CD14-positive monocyte (primary cell): ENCODE data around the gene ACYP2. TPM values are rescaled to one million over a fixed set of nuclear protein-coding genes. Genes with fewer than 3 reads are reported as not detected.

Experiments
- DNase-seq, 3 donors: peaks; one replicate each; pipeline ENCODE4 v3.0.0-alpha.2; 2011 to 2022
- H2AFZ ChIP-seq: 2 replicates; pipeline ENCODE4 v1.6.0; 2012; ENCODE audit warnings: mild to moderate bottlenecking, low read depth, low read length, inconsistent platforms; ENCODE audit not compliant: insufficient read depth, poor library complexity, severe bottlenecking
- H3K27ac ChIP-seq, 2 donors: 1 replicate in 1 of 2; 2 replicates in 1 of 2; pipeline ENCODE4 v1.5.1; 2012 to 2013; ENCODE audit warnings: low read length in 2 of 2, control low read depth in 1 of 2, inconsistent platforms in 1 of 2, low read depth in 1 of 2, mild to moderate bottlenecking in 1 of 2
- H3K27me3 ChIP-seq, 2 donors: one replicate each; pipeline versions ENCODE4 v1.6.0 to v1.6.1; 2011 to 2013; ENCODE audit warnings: low read length in 2 of 2; ENCODE audit not compliant: control insufficient read depth in 2 of 2, insufficient read depth in 2 of 2
- H3K36me3 ChIP-seq, 2 donors: replicated peaks in 1 of 2; 1 replicate in 1 of 2; 2 replicates in 1 of 2; pipeline versions ENCODE4 v1.5.1 to v1.6.1; 2012 to 2013; ENCODE audit warnings: low read length in 2 of 2, control low read depth in 1 of 2, inconsistent platforms in 1 of 2, mild to moderate bottlenecking in 1 of 2; ENCODE audit not compliant: insufficient read depth in 2 of 2, control insufficient read depth in 1 of 2
- H3K4me1 ChIP-seq, 2 donors: 1 replicate in 1 of 2; 2 replicates in 1 of 2; pipeline versions ENCODE4 v1.5.1 to v1.6.1; 2012 to 2013; ENCODE audit warnings: low read length in 2 of 2, control low read depth in 1 of 2, inconsistent platforms in 1 of 2, mild to moderate bottlenecking in 1 of 2, moderate library complexity in 1 of 2; ENCODE audit not compliant: insufficient read depth in 2 of 2, control insufficient read depth in 1 of 2
- H3K4me2 ChIP-seq: replicated peaks from 2 replicates; pipeline ENCODE3; 2012; ENCODE audit warnings: low read length, moderate library complexity, mild to moderate bottlenecking; ENCODE audit not compliant: poor library complexity, severe bottlenecking; ENCODE audit errors: extremely low read depth
- H3K4me3 ChIP-seq, 3 experiments: fragments of 200-600 bp in 1 of 3; sonication (generic) in 1 of 3; replicated peaks in 1 of 3; 1 replicate in 2 of 3; 2 replicates in 1 of 3; pipeline ENCODE4 v1.5.1; 2011 to 2013; ENCODE audit warnings: low read length in 3 of 3, mild to moderate bottlenecking in 3 of 3, control low read depth in 2 of 3, low read depth in 2 of 3, inconsistent platforms in 1 of 3, moderate library complexity in 1 of 3
- H3K79me2 ChIP-seq: 2 replicates; pipeline ENCODE4 v1.6.0; 2012; ENCODE audit warnings: mild to moderate bottlenecking, control low read depth, inconsistent platforms, low read length, moderate library complexity; ENCODE audit not compliant: insufficient read depth
- H3K9ac ChIP-seq: 2 replicates; pipeline ENCODE4 v1.6.0; 2017; ENCODE audit warnings: low read length, mild to moderate bottlenecking; ENCODE audit not compliant: insufficient read depth, poor library complexity, severe bottlenecking
- H3K9me3 ChIP-seq, 2 donors: replicated peaks in 1 of 2; 1 replicate in 1 of 2; 2 replicates in 1 of 2; pipeline versions ENCODE4 v1.5.1 to v1.6.1; 2012 to 2013; ENCODE audit warnings: low read length in 2 of 2, control low read depth in 1 of 2; ENCODE audit not compliant: control insufficient read depth in 1 of 2, insufficient read depth in 1 of 2
- H4K20me1 ChIP-seq: 2 replicates; pipeline ENCODE4 v1.6.0; 2012; ENCODE audit warnings: mild to moderate bottlenecking, low read length, control low read depth, moderate library complexity; ENCODE audit not compliant: insufficient read depth
- H3K27ac Mint-ChIP-seq, 7 donors: one replicate each; pipeline ENCODE4 v1.8.0; 2020; ENCODE audit warnings: mild to moderate bottlenecking in 7 of 7, mixed read lengths in 7 of 7, moderate library complexity in 6 of 7, inconsistent platforms in 2 of 7
- H3K27me3 Mint-ChIP-seq, 3 donors: one replicate each; pipeline ENCODE4 v1.8.0; 2021 to 2022; ENCODE audit warnings: low read depth in 3 of 3, mild to moderate bottlenecking in 3 of 3, mixed read lengths in 3 of 3, moderate library complexity in 3 of 3, inconsistent platforms in 1 of 3
- H3K36me3 Mint-ChIP-seq, 2 donors: one replicate each; pipeline ENCODE4 v1.8.0; 2020; ENCODE audit warnings: mixed read lengths in 2 of 2, inconsistent platforms in 1 of 2, mild to moderate bottlenecking in 1 of 2
- H3K4me1 Mint-ChIP-seq: one replicate; pipeline ENCODE4 v1.8.0; 2020; ENCODE audit warnings: mild to moderate bottlenecking, mixed read lengths
- H3K4me3 Mint-ChIP-seq, 2 donors: one replicate each; pipeline ENCODE4 v1.8.0; 2020; ENCODE audit warnings: mild to moderate bottlenecking in 2 of 2, mixed read lengths in 2 of 2, moderate library complexity in 1 of 2
- H3K9me3 Mint-ChIP-seq, 7 donors: one replicate each; pipeline ENCODE4 v1.8.0; 2020 to 2022; ENCODE audit warnings: mixed read lengths in 7 of 7, mild to moderate bottlenecking in 6 of 7, moderate library complexity in 6 of 7, inconsistent platforms in 2 of 7
- WGBS: methylation state at CpG from one replicate; pipeline ENCODE4 v1.1.5; 2013; ENCODE audit warnings: missing lambda C conversion rate; ENCODE audit not compliant: insufficient coverage; 5-methylcytosine and 5-hydroxymethylcytosine counted together
- intact Hi-C, 2 donors: fragments of 100-400 bp; cut with micrococcal nuclease; formaldehyde crosslinking; loops; one replicate each; pipeline versions ENCODE4 v1.15.0 to v1.15.1; 2023
- polyA plus RNA-seq, 3 donors: library from polyadenylated mRNA; depleted of rRNA in 1 of 3; unstranded in 2 of 3; stranded (reverse) in 1 of 3; fragments of 300-500 nt in 2 of 3; fragments of >200 nt in 1 of 3; fragmentation: Illumina TruSeq in 2 of 3; gene quantifications; 1 replicate in 2 of 3; 2 replicates in 1 of 3; pipeline ENCODE4 v1.2.3, GENCODE V29; 2012 to 2021
- TF ChIP-seq, protein P1 (sequence below): fragments of 200-600 bp; IDR thresholded peaks from one replicate; pipeline ENCODE4 v1.8.0; 2022; ENCODE audit warnings: antibody characterized with exemption, mild to moderate bottlenecking

Gene ACYP2
- polyA plus RNA-seq, 3 donors, result 6.2 to 10.8 (median 10.3) TPM

DNA sequence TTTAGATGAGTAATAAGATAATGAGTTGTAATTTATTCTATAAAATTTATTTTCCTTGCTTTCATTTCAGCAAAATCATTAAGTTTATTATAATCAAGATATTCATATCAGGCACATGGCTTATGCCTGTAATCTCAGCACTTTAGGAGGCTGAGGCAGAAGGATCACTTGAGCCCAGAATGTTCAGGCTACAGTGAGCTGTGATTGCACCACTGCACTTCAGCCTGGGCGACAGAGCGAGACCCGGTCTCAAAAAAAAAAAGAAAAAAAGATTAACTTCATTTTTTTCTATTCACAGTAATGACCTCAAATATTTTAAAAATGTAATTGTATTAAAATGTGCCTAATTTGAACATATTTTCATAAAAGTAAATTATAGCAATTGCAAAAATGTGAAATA is 67.9 kb downstream of the ACYP2 start:
- WGBS, result no CpG with 5 or more reads among the region's 3 CpGs

DNA sequence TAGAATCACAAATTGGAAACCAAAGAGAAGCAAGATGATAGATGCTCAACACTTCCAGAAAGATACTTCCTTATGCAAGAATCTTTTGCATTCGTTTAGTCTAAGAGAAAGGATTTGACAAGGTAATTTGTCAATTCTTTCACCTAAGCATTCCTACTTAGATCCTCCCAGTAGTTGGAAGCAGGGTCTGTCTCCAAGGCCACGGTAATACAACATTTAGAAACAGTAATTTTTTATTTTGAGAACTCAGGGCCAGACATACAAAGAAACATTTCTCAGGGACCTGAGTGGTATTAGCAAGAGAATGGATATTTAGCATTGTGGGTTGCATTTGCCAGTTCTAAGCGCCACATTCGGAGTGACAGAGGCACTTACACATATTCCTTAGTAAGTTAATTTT is 68.6 kb downstream of the ACYP2 start:
- no peak overlapping the region for H3K4me3 Mint-ChIP-seq
- H3K36me3 Mint-ChIP-seq, result peaks cover 0 to 2% of the 10 kb centered on the region in 2 donors
- no peak overlapping the region for H3K27ac Mint-ChIP-seq
- no peaks in the 10 kb centered on the region for H3K9me3 ChIP-seq
- no peaks in the 10 kb centered on the region for H3K27me3 Mint-ChIP-seq
- no CpG with 5 or more reads among the region's 4 CpGs for WGBS
- TF ChIP-seq, protein P1, sequence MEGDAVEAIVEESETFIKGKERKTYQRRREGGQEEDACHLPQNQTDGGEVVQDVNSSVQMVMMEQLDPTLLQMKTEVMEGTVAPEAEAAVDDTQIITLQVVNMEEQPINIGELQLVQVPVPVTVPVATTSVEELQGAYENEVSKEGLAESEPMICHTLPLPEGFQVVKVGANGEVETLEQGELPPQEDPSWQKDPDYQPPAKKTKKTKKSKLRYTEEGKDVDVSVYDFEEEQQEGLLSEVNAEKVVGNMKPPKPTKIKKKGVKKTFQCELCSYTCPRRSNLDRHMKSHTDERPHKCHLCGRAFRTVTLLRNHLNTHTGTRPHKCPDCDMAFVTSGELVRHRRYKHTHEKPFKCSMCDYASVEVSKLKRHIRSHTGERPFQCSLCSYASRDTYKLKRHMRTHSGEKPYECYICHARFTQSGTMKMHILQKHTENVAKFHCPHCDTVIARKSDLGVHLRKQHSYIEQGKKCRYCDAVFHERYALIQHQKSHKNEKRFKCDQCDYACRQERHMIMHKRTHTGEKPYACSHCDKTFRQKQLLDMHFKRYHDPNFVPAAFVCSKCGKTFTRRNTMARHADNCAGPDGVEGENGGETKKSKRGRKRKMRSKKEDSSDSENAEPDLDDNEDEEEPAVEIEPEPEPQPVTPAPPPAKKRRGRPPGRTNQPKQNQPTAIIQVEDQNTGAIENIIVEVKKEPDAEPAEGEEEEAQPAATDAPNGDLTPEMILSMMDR, result no peak
- H3K79me2 ChIP-seq, result no peaks in the 10 kb centered on the region
- DNase-seq, result no peak
- no peak overlapping the region for H3K9ac ChIP-seq
- peaks cover 0 to 2% (median 0%) of the 10 kb centered on the region in 7 donors for H3K9me3 Mint-ChIP-seq
- H3K4me2 ChIP-seq, result no peak overlapping the region
- H4K20me1 ChIP-seq, result no peaks in the 10 kb centered on the region
- no peaks in the 10 kb centered on the region for H3K36me3 ChIP-seq
- no peaks in the 10 kb centered on the region for H3K27me3 ChIP-seq
- H3K4me3 ChIP-seq, result no peak overlapping the region
- H3K4me1 ChIP-seq, result no peaks in the 10 kb centered on the region
- H3K4me1 Mint-ChIP-seq, result no peaks in the 10 kb centered on the region
- intact Hi-C loops, result no loop called here
- no peak overlapping the region for H3K27ac ChIP-seq
- no peak overlapping the region for H2AFZ ChIP-seq

More for the DNA sequence above, 67.9 kb downstream of the ACYP2 start:
- no peaks in the 10 kb centered on the region for H3K9me3 ChIP-seq
- Mint-ChIP-seq H3K27me3 (no peaks in the 10 kb centered on the region), H3K4me3 (no peak overlapping the region), H3K4me1 (no peaks in the 10 kb centered on the region), H3K9me3 (peaks cover 0 to 2% (median 0%) of the 10 kb centered on the region in 7 donors), H3K36me3 (peaks cover 0 to 2% of the 10 kb centered on the region in 2 donors), H3K27ac (no peak overlapping the region)
- TF ChIP-seq, protein P1, result no peak
- H3K27ac ChIP-seq, result no peak overlapping the region
- intact Hi-C loops, result no loop called here
- no peaks in the 10 kb centered on the region for H3K36me3 ChIP-seq
- no peak overlapping the region for H3K9ac ChIP-seq
- no peaks in the 10 kb centered on the region for H4K20me1 ChIP-seq
- H3K4me1 ChIP-seq, result no peaks in the 10 kb centered on the region
- no peak overlapping the region for H3K4me2 ChIP-seq
- no peak overlapping the region for H3K4me3 ChIP-seq
- H3K79me2 ChIP-seq, result no peaks in the 10 kb centered on the region
- DNase-seq, result no peak
- no peak overlapping the region for H2AFZ ChIP-seq
- H3K27me3 ChIP-seq, result no peaks in the 10 kb centered on the region
